Measurements from ENCODE around the gene MRPL58.

DNA sequence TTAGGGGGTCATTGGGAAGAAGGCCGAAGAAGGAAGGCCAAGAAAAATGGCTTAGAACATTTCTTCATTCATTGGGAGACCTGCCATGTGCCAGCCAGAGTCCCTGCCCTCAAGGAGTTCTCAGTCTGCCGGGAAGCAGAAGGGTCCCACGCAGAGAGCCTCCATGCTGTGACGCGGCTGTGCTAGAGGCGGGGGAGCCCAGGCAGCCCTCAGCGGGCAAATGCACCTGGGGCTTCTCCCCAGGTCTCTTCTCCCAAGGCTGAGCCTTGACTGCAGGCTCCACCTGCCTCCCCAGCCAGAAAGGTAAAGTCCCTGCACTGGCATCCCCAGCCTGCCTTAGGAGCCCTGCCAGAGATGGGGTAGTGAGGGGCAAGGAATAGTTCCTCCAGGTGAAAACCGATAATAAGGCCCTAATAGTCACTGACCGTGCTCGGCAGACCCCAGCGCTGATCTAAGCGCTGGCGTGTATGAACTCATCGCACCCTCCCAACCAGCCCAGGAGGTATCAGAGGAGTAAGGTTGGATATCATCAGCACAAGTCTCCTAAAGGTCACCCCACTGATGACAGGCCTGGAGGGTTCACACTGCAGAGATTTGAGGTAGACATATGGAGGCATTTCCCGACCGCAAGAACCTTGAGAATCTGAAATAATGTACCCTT lies 31.0 kb upstream of the MRPL58 start:
- TF ChIP-seq CTCF (conservative IDR thresholded peaks at IDR 0.05; ENCODE audit: low read length) (no peak), EZH2phosphoT487 (IDR thresholded peaks at IDR 0.05; ENCODE audit: borderline replicate concordance, low read depth, low read length) (no peak)

Data from OCI-LY7 (cell line).